Hippocampal formation (tissue), 2 donors: Measurements from ENCODE around the gene VWA5B2.

Experiments
- DNase-seq, 2 donors: peaks; one replicate each; lab custom pipeline; 2025; lab: John Stamatoyannopoulos, UW

Gene VWA5B2

GRCh38 chr3:184229394-184230080 lies at the start of gene VWA5B2:
Gene VWA5B2, plus strand, starts transcription at chr3:184229585. Its CDS starts 944 bp downstream, at chr3:184230529.
- peak in 1 of 2 donors; percentile 15 for DNase-seq

- no peak for DNase-seq
Measured at GRCh38 chr3:184180165-184180564, 49.2 kb upstream of the VWA5B2 start.

GRCh38 chr3:184181596-184181995 lies 47.8 kb upstream of the VWA5B2 start:
- no peak for DNase-seq

- no peak for DNase-seq
Measured at GRCh38 chr3:184183679-184184078, 45.7 kb upstream of the VWA5B2 start.

GRCh38 chr3:184184546-184185230 lies 44.7 kb upstream of the VWA5B2 start:
- no peak for DNase-seq

GRCh38 chr3:184185461-184186183 lies 43.8 kb upstream of the VWA5B2 start:
- peak; percentile 96 to 99 for DNase-seq

GRCh38 chr3:184186184-184186901 lies 43.0 kb upstream of the VWA5B2 start, which contains the start of gene ABCF3:
Gene ABCF3, plus strand, starts transcription at chr3:184186199. Its CDS starts 9 bp downstream, at chr3:184186208.
- DNase-seq: no peak

- no peak for DNase-seq
Measured at GRCh38 chr3:184186902-184187207, 42.5 kb upstream of the VWA5B2 start.

- DNase-seq: no peak
Measured at GRCh38 chr3:184188080-184188479, 41.3 kb upstream of the VWA5B2 start.

- DNase-seq: no peak
Measured at GRCh38 chr3:184189421-184189820, 40.0 kb upstream of the VWA5B2 start.

GRCh38 chr3:184192889-184193288 lies 36.5 kb upstream of the VWA5B2 start:
- DNase-seq: no peak

GRCh38 chr3:184193991-184194539 lies 35.3 kb upstream of the VWA5B2 start:
- no peak for DNase-seq

- no peak for DNase-seq
Measured at GRCh38 chr3:184196536-184196935, 32.8 kb upstream of the VWA5B2 start.

- no peak for DNase-seq
Measured at GRCh38 chr3:184198509-184198908, 30.9 kb upstream of the VWA5B2 start.

- DNase-seq: no peak
Measured at GRCh38 chr3:184200825-184201224, 28.6 kb upstream of the VWA5B2 start.

GRCh38 chr3:184203526-184203925 lies 25.9 kb upstream of the VWA5B2 start:
- DNase-seq: no peak

GRCh38 chr3:184209146-184209923 lies 20.1 kb upstream of the VWA5B2 start:
- DNase-seq: no peak

- no peak for DNase-seq
Measured at GRCh38 chr3:184211297-184211696, 18.1 kb upstream of the VWA5B2 start.

- no peak for DNase-seq
Measured at GRCh38 chr3:184211718-184212117, 17.7 kb upstream of the VWA5B2 start.

GRCh38 chr3:184218814-184219213 lies 10.6 kb upstream of the VWA5B2 start:
- DNase-seq: no peak

- no peak for DNase-seq
Measured at GRCh38 chr3:184222521-184222920, 6.9 kb upstream of the VWA5B2 start.
